AG04449 (cell line): ENCODE results near the gene NEU1.

Source experiments
- CTCF ChIA-PET: fragments of 350-600 bp; formaldehyde crosslinking; extraction: SDS; loops from one replicate; lab custom pipeline; 2021; ENCODE audit warnings: antibody characterized with exemption; lab: Yijun Ruan, JAX
- POLR2A ChIA-PET: fragments of 400-600, 350-600 bp; formaldehyde crosslinking; extraction: SDS; loops from one replicate; lab custom pipeline; 2020; ENCODE audit warnings: antibody characterized with exemption, inconsistent platforms; lab: Yijun Ruan, JAX
- DNase-seq: peaks from one replicate; pipeline ENCODE4 v3.0.0-alpha.2; 2010; ENCODE audit warnings: low read depth, low spot score
- H3K4me3 ChIP-seq: 2 replicates; pipeline ENCODE4 v1.5.1; 2011; ENCODE audit warnings: low read depth, mild to moderate bottlenecking, control low read depth, low read length
- TF ChIP-seq, protein P1 (sequence below): IDR thresholded peaks from one replicate; pipeline ENCODE4 v1.5.1; 2011; ENCODE audit warnings: mild to moderate bottlenecking, moderate library complexity, low read length, control low read depth, inconsistent platforms; ENCODE audit not compliant: insufficient read depth; ENCODE audit errors: missing control alignments

The NEU1 gene

DNA sequence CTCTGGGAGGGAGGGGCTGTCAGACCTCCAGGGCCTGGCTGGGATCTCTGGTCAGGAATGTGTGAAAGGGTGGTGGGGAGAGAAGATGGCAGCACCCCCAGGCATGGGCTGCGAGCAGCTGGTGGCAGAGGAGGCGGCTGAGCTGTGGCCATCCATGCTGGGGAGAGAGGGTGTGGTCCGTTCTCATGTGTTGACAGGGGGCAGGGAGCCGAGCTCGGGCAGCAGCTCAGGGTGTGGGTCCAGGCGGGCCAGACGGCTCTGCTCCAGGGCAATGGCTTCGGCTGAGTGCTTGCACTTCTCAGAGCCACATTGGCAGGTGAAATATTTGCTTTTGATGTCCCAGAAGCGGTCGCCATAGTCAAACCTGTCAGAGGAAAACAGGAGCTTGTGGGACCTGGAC is 17.3 kb upstream of the NEU1 start:
- TF ChIP-seq, protein P1, sequence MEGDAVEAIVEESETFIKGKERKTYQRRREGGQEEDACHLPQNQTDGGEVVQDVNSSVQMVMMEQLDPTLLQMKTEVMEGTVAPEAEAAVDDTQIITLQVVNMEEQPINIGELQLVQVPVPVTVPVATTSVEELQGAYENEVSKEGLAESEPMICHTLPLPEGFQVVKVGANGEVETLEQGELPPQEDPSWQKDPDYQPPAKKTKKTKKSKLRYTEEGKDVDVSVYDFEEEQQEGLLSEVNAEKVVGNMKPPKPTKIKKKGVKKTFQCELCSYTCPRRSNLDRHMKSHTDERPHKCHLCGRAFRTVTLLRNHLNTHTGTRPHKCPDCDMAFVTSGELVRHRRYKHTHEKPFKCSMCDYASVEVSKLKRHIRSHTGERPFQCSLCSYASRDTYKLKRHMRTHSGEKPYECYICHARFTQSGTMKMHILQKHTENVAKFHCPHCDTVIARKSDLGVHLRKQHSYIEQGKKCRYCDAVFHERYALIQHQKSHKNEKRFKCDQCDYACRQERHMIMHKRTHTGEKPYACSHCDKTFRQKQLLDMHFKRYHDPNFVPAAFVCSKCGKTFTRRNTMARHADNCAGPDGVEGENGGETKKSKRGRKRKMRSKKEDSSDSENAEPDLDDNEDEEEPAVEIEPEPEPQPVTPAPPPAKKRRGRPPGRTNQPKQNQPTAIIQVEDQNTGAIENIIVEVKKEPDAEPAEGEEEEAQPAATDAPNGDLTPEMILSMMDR: no peak

DNA sequence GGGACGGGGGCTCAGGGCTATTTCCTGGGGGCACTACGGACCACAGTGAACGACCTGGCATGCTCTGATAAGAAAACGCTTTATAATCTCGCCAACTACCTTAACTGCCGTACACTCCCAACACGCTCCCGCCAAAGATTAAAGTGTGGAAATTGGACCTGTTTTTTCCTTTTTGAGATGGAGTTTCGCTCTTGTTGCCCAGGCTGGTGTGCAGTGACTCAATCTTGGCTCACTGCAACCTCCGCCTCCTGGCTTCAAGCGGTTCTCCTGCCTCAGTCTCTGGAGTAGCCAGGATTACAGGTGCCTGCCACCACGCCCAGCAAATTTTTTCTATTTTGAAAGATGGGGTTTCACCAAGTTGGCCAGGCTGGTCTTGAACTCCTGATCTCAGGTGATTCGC is 16.5 kb upstream of the NEU1 start:
- DNase-seq: no peak
- CTCF ChIA-PET: interaction anchor here (0.7 to 3.0 kb wide), 2 partner anchors 10 to 15 kb away, joined by 3 to 15 read pairs; no protein-coding TSS in a partner anchor
- POLR2A ChIA-PET: no interaction called here
- H3K4me3 ChIP-seq: no peak overlapping the region
- TF ChIP-seq, protein P1: no peak

More for the DNA sequence above, 17.3 kb upstream of the NEU1 start:
- ChIA-PET POLR2A (no interaction called here), CTCF (interaction anchor here (0.7 to 3.0 kb wide), 5 partner anchors 10 to 72 kb away, joined by 3 to 15 read pairs (median 3); partner anchors contain the start of gene NEU1)
- no peak overlapping the region for H3K4me3 ChIP-seq
- DNase-seq: no peak

DNA sequence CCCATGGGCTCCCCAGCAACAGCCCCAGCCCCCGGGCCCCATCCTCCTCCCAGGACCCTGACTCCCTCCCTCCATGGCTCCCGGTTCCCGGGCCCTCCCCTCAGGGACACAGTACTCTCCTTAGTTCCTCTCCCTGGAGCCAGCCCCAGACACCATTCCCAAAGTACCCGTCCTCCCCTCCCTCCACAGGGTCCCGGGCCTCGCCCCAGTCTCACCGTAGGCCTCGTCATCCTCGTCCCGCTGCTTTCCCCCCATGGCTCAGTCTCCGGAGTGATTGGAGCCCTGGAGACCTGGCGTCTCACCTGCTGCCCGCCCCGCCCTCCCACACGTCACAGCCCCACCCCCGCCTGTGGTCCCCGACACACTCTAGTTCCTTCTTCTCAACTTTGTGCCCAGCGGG is 16.1 kb upstream of the NEU1 start, which contains the start of gene SLC44A4:
SLC44A4 (minus strand) TSS at position 272 of the 400 bp plus-strand sequence; CDS start at position 255, 17 bp downstream.
- POLR2A ChIA-PET: no interaction called here
- no peak for DNase-seq
- H3K4me3 ChIP-seq: no peak within 1 kb of the TSS
- TF ChIP-seq, protein P1: no peak
- CTCF ChIA-PET: interaction anchor here (3.0 kb wide), 1 partner anchor 11 kb away, joined by 15 read pairs; no protein-coding TSS in a partner anchor

DNA sequence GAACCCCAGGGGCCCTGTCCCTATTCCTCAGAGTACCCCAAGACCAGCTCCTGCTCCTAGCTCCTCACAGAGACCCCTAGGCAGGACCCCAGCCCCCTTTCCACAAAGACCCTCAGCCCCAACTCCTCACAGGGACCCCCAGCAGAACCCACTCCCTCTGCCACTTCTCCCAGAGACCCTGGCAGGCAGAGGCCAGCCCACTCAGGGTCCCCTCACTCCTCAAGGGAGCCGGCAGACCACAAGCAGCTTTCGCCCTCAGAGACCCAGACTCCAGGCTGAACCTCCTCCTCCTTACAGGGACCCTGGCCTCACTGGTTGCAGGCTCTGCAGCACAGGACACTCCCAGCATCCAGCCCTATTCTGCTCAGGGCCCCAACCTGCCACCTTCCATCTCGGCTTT is 15.6 kb upstream of the NEU1 start:
- CTCF ChIA-PET: no interaction called here
- TF ChIP-seq, protein P1: no peak
- no peak for DNase-seq
- POLR2A ChIA-PET: no interaction called here
- no peak overlapping the region for H3K4me3 ChIP-seq

DNA sequence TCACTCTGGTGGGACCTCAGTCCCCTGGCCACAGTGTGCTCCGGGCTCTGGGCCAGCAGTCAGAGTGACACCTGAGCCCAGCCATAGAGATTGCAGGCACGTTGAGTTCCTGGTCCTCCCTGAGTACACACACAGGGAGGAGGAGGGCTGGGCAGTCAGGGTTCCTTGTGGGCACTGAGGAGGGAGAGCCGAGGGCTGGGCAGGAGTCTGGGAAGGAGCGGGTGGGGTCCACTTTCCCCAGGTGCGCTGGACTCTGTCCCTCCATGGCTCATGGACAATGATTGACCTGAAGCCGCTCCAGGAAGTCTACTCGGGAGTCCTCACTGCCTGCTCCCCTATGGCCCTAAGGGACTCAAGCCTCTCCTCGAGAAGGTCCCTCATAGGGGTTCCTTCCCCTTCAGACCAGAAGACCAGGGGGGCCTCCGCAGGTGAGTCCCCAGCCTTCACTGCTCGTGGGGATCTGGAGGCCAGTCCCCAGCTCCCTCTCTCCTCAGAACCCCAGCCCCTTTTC is 15.1 kb upstream of the NEU1 start:
- no peak for DNase-seq
- H3K4me3 ChIP-seq: no peak overlapping the region
- POLR2A ChIA-PET: no interaction called here
- TF ChIP-seq, protein P1: no peak
- CTCF ChIA-PET: interaction anchor here (4.3 kb wide), 1 partner anchor 11 kb away, joined by 44 read pairs; no protein-coding TSS in a partner anchor

DNA sequence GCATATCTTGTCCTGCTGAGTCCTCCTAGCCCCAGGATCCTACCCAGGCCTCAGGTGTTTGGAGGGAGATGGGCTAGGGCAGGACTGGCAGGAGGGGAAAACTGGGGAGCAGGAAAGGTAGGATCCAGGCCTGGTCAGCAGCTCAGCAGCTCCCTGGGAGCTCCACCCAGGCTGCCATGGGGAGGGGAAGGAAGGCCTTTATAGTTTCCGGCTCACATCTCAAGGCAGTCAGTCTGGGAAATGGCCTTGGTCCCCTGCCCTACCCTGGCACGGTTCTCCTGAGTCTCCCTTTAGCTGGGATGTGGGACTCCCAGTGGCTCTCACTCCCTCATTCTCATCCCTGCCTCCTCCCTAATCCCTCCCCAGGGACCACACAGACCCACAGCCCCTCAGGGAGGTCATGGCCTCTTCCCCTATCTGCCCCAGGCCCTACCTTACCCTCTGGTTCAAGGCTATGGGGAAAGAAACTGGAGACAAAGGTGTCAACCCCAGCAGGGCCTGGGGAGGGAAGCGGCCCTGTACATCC is 14.6 kb upstream of the NEU1 start:
- CTCF ChIA-PET: interaction anchor here (4.3 kb wide), 1 partner anchor 12 kb away, joined by 44 read pairs; no protein-coding TSS in a partner anchor
- no peak overlapping the region for H3K4me3 ChIP-seq
- POLR2A ChIA-PET: no interaction called here
- TF ChIP-seq, protein P1: no peak
- DNase-seq: no peak
